HG02970 (cell line): Measurements from ENCODE around the gene ACO1.

Experiments
- ATAC-seq: cut with Tn5 transposase; IDR thresholded peaks from one replicate; pipeline ENCODE4 v1.9.1; 2021; ENCODE audit warnings: mild to moderate bottlenecking, moderate library complexity, moderate number of reproducible peaks; ENCODE audit not compliant: unreplicated experiment, low FRiP score

The ACO1 gene

GRCh38 chr9:32380944-32381343 is 3.5 kb upstream of the ACO1 start:
- no peak for ATAC-seq

- ATAC-seq, result no peak
Observed at GRCh38 chr9:32382565-32383320, 1.7 kb upstream of the ACO1 start.

- ATAC-seq, result no peak
Observed at GRCh38 chr9:32384002-32384363, 460 bp upstream of the ACO1 start.

GRCh38 chr9:32385152-32385884 is 875 bp downstream of the ACO1 start:
- no peak for ATAC-seq

- no peak for ATAC-seq
Observed at GRCh38 chr9:32385885-32386283, 1.4 kb downstream of the ACO1 start.

- ATAC-seq, result no peak
Observed at GRCh38 chr9:32387256-32387655, 2.8 kb downstream of the ACO1 start.

GRCh38 chr9:32389365-32389764 is 4.9 kb downstream of the ACO1 start:
- ATAC-seq, result no peak

GRCh38 chr9:32393911-32394310 is 9.5 kb downstream of the ACO1 start:
- no peak for ATAC-seq

- no peak for ATAC-seq
Observed at GRCh38 chr9:32394381-32395049, 10.1 kb downstream of the ACO1 start.

- no peak for ATAC-seq
Observed at GRCh38 chr9:32395510-32396216, 11.2 kb downstream of the ACO1 start.

- ATAC-seq, result no peak
Observed at GRCh38 chr9:32398207-32398606, 13.8 kb downstream of the ACO1 start.

- ATAC-seq, result no peak
Observed at GRCh38 chr9:32399110-32399815, 14.8 kb downstream of the ACO1 start.

- ATAC-seq, result no peak
Observed at GRCh38 chr9:32401488-32401887, 17.0 kb downstream of the ACO1 start.

- no peak for ATAC-seq
Observed at GRCh38 chr9:32403567-32404260, 19.3 kb downstream of the ACO1 start.

GRCh38 chr9:32404402-32404801 is 20.0 kb downstream of the ACO1 start:
- ATAC-seq, result no peak

GRCh38 chr9:32404856-32405255 is 20.4 kb downstream of the ACO1 start:
- ATAC-seq, result no peak

GRCh38 chr9:32405506-32405905 is 21.1 kb downstream of the ACO1 start:
- ATAC-seq, result no peak

GRCh38 chr9:32406046-32406445 is 21.6 kb downstream of the ACO1 start:
- no peak for ATAC-seq

GRCh38 chr9:32411753-32412152 is 27.3 kb downstream of the ACO1 start:
- no peak for ATAC-seq

- ATAC-seq, result no peak
Observed at GRCh38 chr9:32412440-32412839, 28.0 kb downstream of the ACO1 start.
